Measurements from ENCODE around the gene SMARCAD1.

SMARCAD1 gene

DNA sequence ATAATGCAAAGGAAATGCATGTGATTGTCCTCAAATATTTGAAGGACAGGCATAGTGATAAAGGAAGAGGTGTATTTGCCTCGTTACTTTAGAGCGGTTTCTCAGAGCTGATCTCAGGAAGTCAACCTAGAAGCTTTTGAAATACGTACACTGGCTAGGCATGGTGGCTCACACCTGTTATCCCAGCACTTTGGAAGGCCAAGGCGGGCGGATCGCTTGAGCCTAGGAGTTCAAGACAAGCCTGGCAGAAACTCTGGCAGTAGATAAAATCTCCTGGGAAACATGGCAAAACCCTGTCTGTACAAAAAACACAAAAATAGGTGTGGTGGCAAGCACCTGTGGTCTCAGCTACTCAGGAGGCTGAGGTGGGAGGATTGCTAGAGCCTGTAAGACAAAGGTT, 24.9 kb downstream of the SMARCAD1 start:
- Histone ChIP-seq H3K9me3 (ENCODE audit: control insufficient read depth in 1 of 2, low read length in 2 of 2) (no peaks in the 10 kb centered on the region), H3K27me3 (ENCODE audit: low read depth, low read length) (no peaks in the 10 kb centered on the region), H3K27ac (ENCODE audit: low read length) (no peak overlapping the region), H3K4me3 (ENCODE audit: low read depth in 1 of 2, low read length in 2 of 2) (no peak overlapping the region), H3K36me3 (ENCODE audit: control insufficient read depth in 1 of 2, insufficient read depth in 2 of 2, low read length in 2 of 2) (peaks cover 9 to 32% of the 10 kb centered on the region in 2 donors), H3K4me1 (ENCODE audit: control insufficient read depth in 1 of 2, insufficient read depth in 2 of 2, low read length in 2 of 2) (no peaks in the 10 kb centered on the region)

DNA sequence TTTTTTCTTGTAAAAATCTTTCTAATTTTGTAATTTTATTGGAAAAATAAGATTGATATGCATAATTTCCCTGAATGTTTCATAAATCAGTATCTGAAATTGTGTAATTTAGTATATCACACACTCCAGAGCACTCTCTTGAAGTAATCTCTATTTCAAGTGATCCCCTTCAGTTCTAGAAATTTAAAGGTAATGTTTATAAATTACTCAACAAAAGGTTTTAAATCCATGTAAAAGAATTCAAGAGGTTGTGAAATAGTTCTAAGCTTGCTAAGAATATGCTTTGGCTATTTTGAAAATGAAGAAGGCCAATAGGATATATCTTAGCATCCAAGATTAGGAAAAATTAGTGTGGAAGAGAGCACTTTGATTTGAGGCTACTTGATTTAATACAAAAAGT, 28.2 kb downstream of the SMARCAD1 start:
- no peak overlapping the region for H3K27ac ChIP-seq (ENCODE audit: low read length)
- peaks cover 18 to 54% of the 10 kb centered on the region in 2 donors for H3K36me3 ChIP-seq (ENCODE audit: control insufficient read depth in 1 of 2, insufficient read depth in 2 of 2, low read length in 2 of 2)

DNA sequence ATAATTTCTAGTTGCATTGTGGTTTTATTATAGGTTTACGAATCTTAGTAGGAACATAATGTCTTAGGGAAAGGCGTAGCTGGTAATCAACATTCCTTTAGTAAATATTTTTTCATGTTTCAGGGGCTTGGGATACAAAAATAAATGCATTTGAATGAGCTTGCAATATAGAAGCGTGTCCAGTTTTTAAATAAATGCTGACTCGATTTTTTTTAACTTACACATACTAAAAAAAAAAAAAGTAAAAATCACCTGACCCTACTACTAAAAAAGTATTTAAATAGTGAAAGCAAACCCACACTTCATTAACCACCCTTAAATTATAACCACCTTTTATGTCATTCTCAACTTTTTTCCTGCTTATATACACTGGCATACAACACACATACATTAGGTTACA, 29.6 kb downstream of the SMARCAD1 start:
- H3K36me3 ChIP-seq (ENCODE audit: control insufficient read depth in 1 of 2, insufficient read depth in 2 of 2, low read length in 2 of 2): peaks cover 29 to 57% of the 10 kb centered on the region in 2 donors

More for the DNA sequence above, 28.2 kb downstream of the SMARCAD1 start:
- no peak overlapping the region for H3K4me3 ChIP-seq (ENCODE audit: low read depth in 1 of 2, low read length in 2 of 2)
- no peaks in the 10 kb centered on the region for H3K9me3 ChIP-seq (ENCODE audit: control insufficient read depth in 1 of 2, low read length in 2 of 2)
- H3K4me1 ChIP-seq (ENCODE audit: control insufficient read depth in 1 of 2, insufficient read depth in 2 of 2, low read length in 2 of 2): no peaks in the 10 kb centered on the region
- no peaks in the 10 kb centered on the region for H3K27me3 ChIP-seq (ENCODE audit: low read depth, low read length)

DNA sequence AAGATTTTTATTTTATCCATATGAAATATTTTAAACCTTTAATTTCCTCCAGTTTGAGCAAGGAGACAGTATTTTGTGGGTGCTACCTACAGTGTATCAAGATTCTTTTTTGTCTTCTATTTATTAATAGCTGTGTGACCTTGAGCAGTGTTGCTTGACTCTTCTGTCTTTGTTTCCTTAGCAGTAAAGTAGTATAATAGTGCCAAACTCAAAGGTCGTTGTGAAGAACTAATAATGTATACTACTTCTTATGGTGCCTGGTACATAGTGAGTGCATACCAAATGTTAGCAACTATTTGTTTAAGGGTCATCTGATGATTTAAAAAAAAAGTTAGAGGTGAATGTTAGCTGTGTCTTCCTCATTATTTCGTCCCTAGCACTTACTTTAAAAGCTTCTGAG, 30.5 kb downstream of the SMARCAD1 start:
- no peak overlapping the region for H3K4me3 ChIP-seq (ENCODE audit: low read depth in 1 of 2, low read length in 2 of 2)
- H3K36me3 ChIP-seq (ENCODE audit: control insufficient read depth in 1 of 2, insufficient read depth in 2 of 2, low read length in 2 of 2): peaks cover 37 to 60% of the 10 kb centered on the region in 2 donors
- no peaks in the 10 kb centered on the region for H3K9me3 ChIP-seq (ENCODE audit: control insufficient read depth in 1 of 2, low read length in 2 of 2)
- no peaks in the 10 kb centered on the region for H3K4me1 ChIP-seq (ENCODE audit: control insufficient read depth in 1 of 2, insufficient read depth in 2 of 2, low read length in 2 of 2)
- H3K27me3 ChIP-seq (ENCODE audit: low read depth, low read length): no peaks in the 10 kb centered on the region
- no peak overlapping the region for H3K27ac ChIP-seq (ENCODE audit: low read length)

More for the DNA sequence above, 29.6 kb downstream of the SMARCAD1 start:
- Histone ChIP-seq H3K4me1 (ENCODE audit: control insufficient read depth in 1 of 2, insufficient read depth in 2 of 2, low read length in 2 of 2) (no peaks in the 10 kb centered on the region), H3K9me3 (ENCODE audit: control insufficient read depth in 1 of 2, low read length in 2 of 2) (no peaks in the 10 kb centered on the region), H3K27me3 (ENCODE audit: low read depth, low read length) (no peaks in the 10 kb centered on the region), H3K27ac (ENCODE audit: low read length) (no peak overlapping the region), H3K4me3 (ENCODE audit: low read depth in 1 of 2, low read length in 2 of 2) (no peak overlapping the region)

DNA sequence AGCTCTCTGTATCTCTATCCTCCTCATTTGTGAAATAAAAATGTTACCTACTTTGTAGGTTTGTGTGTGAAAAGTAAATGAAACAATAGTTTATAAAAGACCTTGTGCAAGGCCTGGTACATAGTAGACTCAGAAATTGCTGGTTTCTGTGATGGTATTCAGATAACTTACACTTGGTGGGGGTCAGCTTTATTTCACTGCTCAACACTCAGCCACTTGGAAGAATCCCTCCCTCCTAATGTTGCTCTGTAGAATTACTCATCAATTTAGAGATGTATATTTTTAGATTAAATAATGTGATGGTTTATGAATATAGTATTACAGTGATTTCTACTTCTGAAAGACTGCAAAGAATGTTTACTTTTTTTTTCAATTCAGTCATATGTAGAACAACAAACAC, 32.7 kb downstream of the SMARCAD1 start:
- Histone ChIP-seq H3K4me1 (ENCODE audit: control insufficient read depth in 1 of 2, insufficient read depth in 2 of 2, low read length in 2 of 2) (no peaks in the 10 kb centered on the region), H3K4me3 (ENCODE audit: low read depth in 1 of 2, low read length in 2 of 2) (no peak overlapping the region), H3K27me3 (ENCODE audit: low read depth, low read length) (no peaks in the 10 kb centered on the region), H3K36me3 (ENCODE audit: control insufficient read depth in 1 of 2, insufficient read depth in 2 of 2, low read length in 2 of 2) (peaks cover 45 to 60% of the 10 kb centered on the region in 2 donors), H3K27ac (ENCODE audit: low read length) (no peak overlapping the region), H3K9me3 (ENCODE audit: control insufficient read depth in 1 of 2, low read length in 2 of 2) (no peaks in the 10 kb centered on the region)

DNA sequence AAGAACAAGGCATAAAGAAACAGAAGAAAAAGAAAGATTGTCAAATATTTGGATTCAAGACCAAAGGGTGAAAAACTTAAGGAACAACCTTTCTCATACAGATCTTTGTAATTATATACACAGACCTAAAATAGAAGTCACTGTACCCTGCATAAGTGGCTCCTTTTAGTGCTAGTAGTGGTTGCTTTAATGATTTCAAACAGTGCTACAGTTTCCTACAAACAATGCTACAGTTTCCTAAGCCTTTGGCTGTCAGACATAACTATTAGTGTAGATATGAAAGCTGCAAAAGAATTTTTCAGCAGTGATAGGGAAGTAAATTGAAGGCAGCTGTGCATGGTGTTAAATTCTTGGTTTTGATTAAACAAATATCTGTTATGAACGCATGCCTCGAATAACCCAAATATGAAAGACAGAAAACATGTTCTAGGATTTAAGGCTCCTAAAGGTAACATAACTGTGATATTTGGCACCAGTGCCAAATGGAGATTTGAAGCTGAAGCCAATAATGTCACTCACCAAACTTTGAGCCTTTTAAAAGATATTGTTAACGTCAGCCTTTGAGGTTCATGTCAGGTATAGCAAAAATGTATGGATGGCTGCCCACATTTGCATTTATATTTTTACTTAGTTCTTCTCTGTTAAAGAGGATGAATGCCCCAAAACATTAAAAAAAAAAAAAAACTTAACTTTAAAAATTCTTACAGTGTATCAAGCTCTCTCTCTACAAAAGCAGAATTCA, 36.6 kb downstream of the SMARCAD1 start:
- Histone ChIP-seq H3K4me1 (ENCODE audit: control insufficient read depth in 1 of 2, insufficient read depth in 2 of 2, low read length in 2 of 2) (no peaks in the 10 kb centered on the region), H3K4me3 (ENCODE audit: low read depth in 1 of 2, low read length in 2 of 2) (no peak overlapping the region), H3K27me3 (ENCODE audit: low read depth, low read length) (no peaks in the 10 kb centered on the region), H3K9me3 (ENCODE audit: control insufficient read depth in 1 of 2, low read length in 2 of 2) (no peaks in the 10 kb centered on the region), H3K27ac (ENCODE audit: low read length) (no peak overlapping the region), H3K36me3 (ENCODE audit: control insufficient read depth in 1 of 2, insufficient read depth in 2 of 2, low read length in 2 of 2) (peaks cover 28 to 43% of the 10 kb centered on the region in 2 donors)

DNA sequence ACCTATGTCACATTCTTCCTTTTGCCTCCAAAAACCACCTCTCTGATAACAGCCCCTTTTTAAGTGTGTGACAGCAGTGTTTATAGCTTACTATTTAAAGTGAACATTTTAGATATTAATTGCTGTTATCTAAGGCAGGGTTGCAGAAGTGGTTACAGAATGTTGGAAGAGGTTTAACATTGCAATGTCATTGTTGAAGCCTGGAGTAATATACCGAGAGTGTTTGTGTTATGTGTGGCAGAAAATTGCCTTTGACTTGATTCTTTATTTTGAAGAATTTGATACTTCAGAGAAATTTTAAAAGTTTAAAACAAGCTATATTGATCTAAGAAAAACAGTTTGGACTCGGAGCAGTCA, 37.1 kb downstream of the SMARCAD1 start:
- Histone ChIP-seq H3K36me3 (ENCODE audit: control insufficient read depth in 1 of 2, insufficient read depth in 2 of 2, low read length in 2 of 2) (peaks cover 25 to 43% of the 10 kb centered on the region in 2 donors), H3K9me3 (ENCODE audit: control insufficient read depth in 1 of 2, low read length in 2 of 2) (no peaks in the 10 kb centered on the region), H3K4me3 (ENCODE audit: low read depth in 1 of 2, low read length in 2 of 2) (no peak overlapping the region), H3K27ac (ENCODE audit: low read length) (no peak overlapping the region), H3K4me1 (ENCODE audit: control insufficient read depth in 1 of 2, insufficient read depth in 2 of 2, low read length in 2 of 2) (no peaks in the 10 kb centered on the region), H3K27me3 (ENCODE audit: low read depth, low read length) (no peaks in the 10 kb centered on the region)

DNA sequence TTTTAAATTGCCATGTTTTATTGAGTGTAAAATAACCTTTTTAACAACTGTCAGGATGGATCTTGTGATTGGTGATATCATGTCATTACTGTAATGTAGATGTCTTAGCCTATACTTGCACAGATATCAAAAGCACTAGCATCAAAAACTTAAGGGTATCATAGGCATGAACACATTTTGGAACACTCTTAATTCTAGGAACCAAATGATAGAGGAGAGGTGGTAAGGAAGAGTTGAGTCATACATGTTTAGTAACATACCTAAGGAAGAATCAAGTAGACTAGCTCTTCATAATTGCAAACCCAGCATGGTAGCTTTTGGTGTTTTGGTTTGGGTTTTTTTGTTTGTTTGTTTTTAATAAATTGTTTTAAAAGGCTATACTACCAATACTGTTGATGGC, 43.4 kb downstream of the SMARCAD1 start:
- H3K27me3 ChIP-seq (ENCODE audit: low read depth, low read length): no peaks in the 10 kb centered on the region
- H3K4me1 ChIP-seq (ENCODE audit: control insufficient read depth in 1 of 2, insufficient read depth in 2 of 2, low read length in 2 of 2): no peaks in the 10 kb centered on the region
- H3K27ac ChIP-seq (ENCODE audit: low read length): no peak overlapping the region
- H3K9me3 ChIP-seq (ENCODE audit: control insufficient read depth in 1 of 2, low read length in 2 of 2): no peaks in the 10 kb centered on the region
- H3K4me3 ChIP-seq (ENCODE audit: low read depth in 1 of 2, low read length in 2 of 2): no peak overlapping the region
- peaks cover 17 to 29% of the 10 kb centered on the region in 2 donors for H3K36me3 ChIP-seq (ENCODE audit: control insufficient read depth in 1 of 2, insufficient read depth in 2 of 2, low read length in 2 of 2)

DNA sequence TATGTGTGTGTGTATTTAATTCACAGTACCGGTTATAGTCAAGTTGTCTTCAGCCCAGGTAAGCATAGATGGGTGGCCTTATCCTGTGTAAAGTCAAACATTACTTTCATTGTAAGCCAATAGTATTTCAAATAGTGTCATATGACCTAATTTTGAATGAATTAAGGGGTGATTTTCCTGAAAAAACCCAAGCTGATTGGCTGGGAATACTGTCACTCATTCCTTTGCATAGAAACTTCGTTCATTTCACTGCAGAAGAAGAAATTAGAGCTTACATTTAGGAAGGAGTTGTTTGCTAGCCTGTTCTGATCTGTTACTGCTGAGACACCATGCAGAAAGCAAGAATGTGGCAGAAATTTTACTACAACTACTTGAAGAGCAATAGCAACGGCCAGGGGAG, 45.4 kb downstream of the SMARCAD1 start:
- no peak overlapping the region for H3K4me3 ChIP-seq (ENCODE audit: low read depth in 1 of 2, low read length in 2 of 2)
- no peaks in the 10 kb centered on the region for H3K9me3 ChIP-seq (ENCODE audit: control insufficient read depth in 1 of 2, low read length in 2 of 2)
- H3K27me3 ChIP-seq (ENCODE audit: low read depth, low read length): no peaks in the 10 kb centered on the region
- no peaks in the 10 kb centered on the region for H3K4me1 ChIP-seq (ENCODE audit: control insufficient read depth in 1 of 2, insufficient read depth in 2 of 2, low read length in 2 of 2)
- H3K27ac ChIP-seq (ENCODE audit: low read length): no peak overlapping the region
- H3K36me3 ChIP-seq (ENCODE audit: control insufficient read depth in 1 of 2, insufficient read depth in 2 of 2, low read length in 2 of 2): peaks cover 17 to 22% of the 10 kb centered on the region in 2 donors

DNA sequence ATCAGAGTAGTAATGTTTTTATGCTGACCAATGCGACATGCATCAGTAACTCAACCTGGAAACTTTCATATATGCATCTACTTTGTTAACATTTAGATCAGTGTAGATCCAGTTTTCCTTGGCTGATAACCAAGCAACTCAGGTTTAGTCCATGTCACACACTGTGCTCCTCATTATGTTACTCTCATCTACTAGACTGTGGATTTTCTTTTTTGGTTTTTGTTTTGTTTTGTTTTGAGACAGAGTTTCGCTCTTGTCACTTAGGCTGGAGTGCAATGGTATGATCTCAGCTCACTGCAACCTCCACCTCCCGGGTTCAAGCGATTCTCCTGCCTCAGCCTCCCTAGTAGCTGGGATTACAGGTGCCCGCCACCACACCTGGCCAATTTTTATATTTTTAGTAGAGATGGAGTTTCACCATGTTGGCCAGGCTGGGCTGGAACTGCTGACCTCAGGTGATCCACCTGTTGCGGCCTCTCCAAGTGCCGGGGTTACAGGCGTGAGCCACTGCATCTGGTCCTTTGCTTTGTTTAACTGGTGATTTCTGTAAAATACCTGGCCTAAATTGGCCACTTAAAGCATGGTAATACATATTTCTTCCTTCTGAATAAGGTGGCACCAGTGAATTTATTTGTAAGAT, 48.6 kb downstream of the SMARCAD1 start:
- no peaks in the 10 kb centered on the region for H3K27me3 ChIP-seq (ENCODE audit: low read depth, low read length)
- H3K4me1 ChIP-seq (ENCODE audit: control insufficient read depth in 1 of 2, insufficient read depth in 2 of 2, low read length in 2 of 2): no peaks in the 10 kb centered on the region
- H3K4me3 ChIP-seq (ENCODE audit: low read depth in 1 of 2, low read length in 2 of 2): no peak overlapping the region
- no peak overlapping the region for H3K27ac ChIP-seq (ENCODE audit: low read length)
- peaks cover 17 to 21% of the 10 kb centered on the region in 2 donors for H3K36me3 ChIP-seq (ENCODE audit: control insufficient read depth in 1 of 2, insufficient read depth in 2 of 2, low read length in 2 of 2)
- H3K9me3 ChIP-seq (ENCODE audit: control insufficient read depth in 1 of 2, low read length in 2 of 2): no peaks in the 10 kb centered on the region

DNA sequence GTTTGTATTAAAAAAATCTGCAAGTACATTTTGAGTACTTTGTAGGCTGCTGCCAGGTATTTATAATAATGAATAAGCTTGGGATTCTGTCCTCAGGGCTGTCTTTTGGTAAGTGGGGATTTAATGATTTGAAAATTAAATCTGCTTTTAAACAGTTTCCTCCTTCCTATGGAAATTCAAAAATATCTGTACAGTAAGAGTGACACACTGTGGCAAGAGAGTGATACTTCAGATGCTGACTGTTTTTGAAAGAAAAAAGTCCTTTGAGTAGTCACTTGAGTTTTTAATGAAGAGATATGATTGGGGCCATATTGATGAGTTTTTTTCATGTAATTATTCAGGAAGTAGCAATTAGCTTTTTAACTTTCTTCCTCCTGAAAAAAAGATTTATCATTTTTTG, 49.2 kb downstream of the SMARCAD1 start:
- no peaks in the 10 kb centered on the region for H3K27me3 ChIP-seq (ENCODE audit: low read depth, low read length)
- no peaks in the 10 kb centered on the region for H3K4me1 ChIP-seq (ENCODE audit: control insufficient read depth in 1 of 2, insufficient read depth in 2 of 2, low read length in 2 of 2)
- H3K4me3 ChIP-seq (ENCODE audit: low read depth in 1 of 2, low read length in 2 of 2): no peak overlapping the region
- H3K36me3 ChIP-seq (ENCODE audit: control insufficient read depth in 1 of 2, insufficient read depth in 2 of 2, low read length in 2 of 2): peaks cover 17 to 24% of the 10 kb centered on the region in 2 donors
- H3K27ac ChIP-seq (ENCODE audit: low read length): no peak overlapping the region
- no peaks in the 10 kb centered on the region for H3K9me3 ChIP-seq (ENCODE audit: control insufficient read depth in 1 of 2, low read length in 2 of 2)

All from muscle layer of duodenum (tissue), 2 donors.